Neutrophil (primary cell): ENCODE measurements around the gene ZNF470.

ENCODE experiments used
- H3K27ac ChIP-seq: fragments of 200-600 bp; sonication (generic); 2 replicates; pipeline ENCODE4 v1.5.1; 2016; ENCODE audit warnings: mild to moderate bottlenecking, moderate library complexity
- H3K27me3 ChIP-seq: fragments of 200-600 bp; sonication (generic); 2 replicates; pipeline ENCODE4 v1.6.0; 2016; ENCODE audit warnings: mild to moderate bottlenecking
- H3K36me3 ChIP-seq: fragments of 200-600 bp; sonication (generic); 2 replicates; pipeline ENCODE4 v1.5.1; 2017
- H3K4me1 ChIP-seq, 2 experiments: fragments of 200-600 bp in 1 of 2; sonication (generic) in 1 of 2; 1 replicate in 1 of 2; 2 replicates in 1 of 2; pipeline versions ENCODE4 v1.5.1 to v1.6.1; 2013 to 2016; ENCODE audit warnings: low read depth in 1 of 2, low read length in 1 of 2, mild to moderate bottlenecking in 1 of 2, moderate library complexity in 1 of 2; ENCODE audit not compliant: control insufficient read depth in 1 of 2, insufficient read depth in 1 of 2
- H3K4me3 ChIP-seq, 2 experiments: fragments of 200-600 bp in 1 of 2; sonication (generic) in 1 of 2; 1 replicate in 1 of 2; 2 replicates in 1 of 2; pipeline ENCODE4 v1.5.1; 2013 to 2016; ENCODE audit warnings: low read depth in 1 of 2, low read length in 1 of 2, mild to moderate bottlenecking in 1 of 2, moderate library complexity in 1 of 2
- H3K9me3 ChIP-seq: fragments of 200-600 bp; sonication (generic); 2 replicates; pipeline ENCODE4 v1.5.1; 2016
- TF ChIP-seq, protein P1 (sequence below): fragments of 200-600 bp; sonication (generic); IDR thresholded peaks from 2 replicates; pipeline ENCODE4 v1.5.1; 2016; ENCODE audit warnings: antibody characterized with exemption

Gene ZNF470

DNA sequence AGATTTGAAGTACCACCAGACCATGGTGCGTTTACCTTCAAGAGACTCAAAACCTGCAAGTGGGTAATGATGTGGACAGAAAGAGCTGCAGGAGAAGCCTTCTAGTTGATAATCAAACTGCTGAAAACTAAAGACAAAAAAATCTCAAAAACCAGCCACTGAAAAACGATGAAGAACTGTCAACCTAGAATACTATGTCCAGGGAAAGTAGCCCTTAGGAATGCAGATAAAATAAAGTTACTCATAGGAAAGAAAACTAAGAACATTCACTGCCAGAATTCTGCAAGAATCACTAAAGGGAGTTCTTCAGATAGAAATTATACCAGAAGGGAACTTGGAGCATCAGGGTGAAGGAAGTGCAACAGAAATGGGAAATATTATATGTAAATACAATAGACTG is 5.3 kb downstream of the ZNF470 start:
- TF ChIP-seq, protein P1, sequence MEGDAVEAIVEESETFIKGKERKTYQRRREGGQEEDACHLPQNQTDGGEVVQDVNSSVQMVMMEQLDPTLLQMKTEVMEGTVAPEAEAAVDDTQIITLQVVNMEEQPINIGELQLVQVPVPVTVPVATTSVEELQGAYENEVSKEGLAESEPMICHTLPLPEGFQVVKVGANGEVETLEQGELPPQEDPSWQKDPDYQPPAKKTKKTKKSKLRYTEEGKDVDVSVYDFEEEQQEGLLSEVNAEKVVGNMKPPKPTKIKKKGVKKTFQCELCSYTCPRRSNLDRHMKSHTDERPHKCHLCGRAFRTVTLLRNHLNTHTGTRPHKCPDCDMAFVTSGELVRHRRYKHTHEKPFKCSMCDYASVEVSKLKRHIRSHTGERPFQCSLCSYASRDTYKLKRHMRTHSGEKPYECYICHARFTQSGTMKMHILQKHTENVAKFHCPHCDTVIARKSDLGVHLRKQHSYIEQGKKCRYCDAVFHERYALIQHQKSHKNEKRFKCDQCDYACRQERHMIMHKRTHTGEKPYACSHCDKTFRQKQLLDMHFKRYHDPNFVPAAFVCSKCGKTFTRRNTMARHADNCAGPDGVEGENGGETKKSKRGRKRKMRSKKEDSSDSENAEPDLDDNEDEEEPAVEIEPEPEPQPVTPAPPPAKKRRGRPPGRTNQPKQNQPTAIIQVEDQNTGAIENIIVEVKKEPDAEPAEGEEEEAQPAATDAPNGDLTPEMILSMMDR = no peak
- peaks cover 5 to 6% of the 10 kb centered on the region in 2 experiments for H3K4me1 ChIP-seq
- H3K36me3 ChIP-seq = no peaks in the 10 kb centered on the region
- H3K4me3 ChIP-seq = no peak overlapping the region
- peaks cover 45% of the 10 kb centered on the region for H3K9me3 ChIP-seq
- no peak overlapping the region for H3K27ac ChIP-seq
- no peaks in the 10 kb centered on the region for H3K27me3 ChIP-seq

DNA sequence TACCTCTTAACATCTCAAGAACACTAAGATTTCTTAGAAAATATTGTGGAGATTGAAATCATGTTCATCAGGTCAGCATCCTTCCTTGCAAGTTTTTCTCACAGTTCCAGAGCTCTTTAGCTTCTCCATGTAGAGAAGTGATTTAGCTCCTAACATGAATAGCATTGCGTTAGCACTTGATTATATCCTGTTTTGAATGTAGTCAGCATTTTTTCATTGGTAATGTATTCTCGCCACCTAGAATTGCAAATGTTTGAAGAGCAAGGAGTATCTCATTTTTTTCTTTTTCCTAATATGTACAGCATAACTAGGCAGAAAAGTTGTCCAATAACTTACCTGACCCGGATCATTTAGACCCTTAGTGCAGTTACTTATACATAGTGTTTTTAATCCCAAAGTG is 6.6 kb downstream of the ZNF470 start:
- Histone ChIP-seq H3K9me3 (peaks cover 58% of the 10 kb centered on the region), H3K36me3 (no peaks in the 10 kb centered on the region)

DNA sequence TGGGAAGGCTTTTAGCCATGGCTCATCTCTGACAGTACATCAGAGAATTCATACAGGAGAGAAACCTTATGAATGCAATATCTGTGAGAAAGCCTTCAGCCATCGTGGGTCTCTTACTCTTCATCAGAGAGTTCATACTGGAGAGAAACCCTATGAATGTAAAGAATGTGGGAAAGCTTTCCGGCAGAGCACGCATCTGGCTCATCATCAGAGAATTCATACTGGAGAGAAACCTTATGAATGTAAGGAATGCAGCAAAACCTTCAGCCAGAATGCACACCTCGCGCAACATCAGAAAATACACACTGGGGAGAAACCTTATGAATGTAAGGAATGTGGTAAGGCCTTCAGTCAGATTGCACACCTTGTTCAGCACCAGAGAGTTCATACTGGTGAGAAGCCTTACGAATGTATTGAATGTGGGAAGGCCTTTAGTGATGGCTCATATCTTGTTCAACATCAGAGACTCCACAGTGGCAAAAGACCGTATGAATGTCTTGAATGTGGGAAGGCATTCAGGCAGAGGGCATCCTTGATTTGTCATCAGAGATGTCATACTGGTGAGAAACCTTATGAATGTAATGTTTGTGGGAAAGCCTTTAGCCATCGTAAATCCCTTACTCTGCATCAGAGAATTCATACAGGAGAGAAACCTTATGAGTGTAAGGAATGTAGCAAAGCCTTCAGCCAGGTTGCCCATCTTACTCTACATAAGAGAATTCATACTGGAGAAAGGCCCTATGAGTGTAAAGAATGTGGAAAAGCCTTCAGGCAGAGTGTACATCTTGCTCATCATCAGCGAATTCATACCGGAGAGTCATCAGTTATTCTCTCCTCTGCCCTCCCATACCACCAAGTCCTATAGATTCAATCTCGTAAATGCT is 10.7 kb downstream of the ZNF470 start:
- Histone ChIP-seq H3K36me3 (no peaks in the 10 kb centered on the region), H3K4me1 (no peaks in the 10 kb centered on the region), H3K27me3 (no peaks in the 10 kb centered on the region), H3K9me3 (peaks cover 75% of the 10 kb centered on the region), H3K4me3 (no peak overlapping the region), H3K27ac (no peak overlapping the region)
- TF ChIP-seq, protein P1 = no peak

More for the DNA sequence above, 6.6 kb downstream of the ZNF470 start:
- no peak overlapping the region for H3K27ac ChIP-seq
- H3K4me1 ChIP-seq = no peaks in the 10 kb centered on the region
- H3K4me3 ChIP-seq = no peak overlapping the region
- H3K27me3 ChIP-seq = no peaks in the 10 kb centered on the region
- TF ChIP-seq, protein P1 = no peak

DNA sequence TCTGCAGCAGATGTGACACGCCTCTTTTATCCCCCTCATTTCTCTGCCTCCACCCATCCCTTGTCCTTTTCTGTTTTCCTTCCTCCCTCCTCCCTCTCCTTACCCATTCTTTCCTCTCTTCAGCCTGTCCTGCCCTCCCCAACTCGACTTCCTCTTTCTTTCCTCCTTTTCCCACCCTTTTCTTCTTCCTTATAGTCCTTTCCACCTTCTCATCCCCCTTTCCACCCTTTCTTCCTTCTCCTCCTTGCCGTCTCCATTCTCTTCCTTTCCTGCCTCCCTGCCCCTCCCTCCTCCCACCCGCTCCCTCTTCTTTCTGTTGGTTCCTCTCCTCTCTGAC is 27.1 kb downstream of the ZNF470 start:
- Histone ChIP-seq H3K9me3 (no peaks in the 10 kb centered on the region), H3K4me1 (peaks cover 13 to 14% of the 10 kb centered on the region in 2 experiments), H3K36me3 (no peaks in the 10 kb centered on the region), H3K27me3 (no peaks in the 10 kb centered on the region), H3K27ac (no peak overlapping the region), H3K4me3 (peak overlapping the region; percentile 69 to 74)
- TF ChIP-seq, protein P1 = no peak

DNA sequence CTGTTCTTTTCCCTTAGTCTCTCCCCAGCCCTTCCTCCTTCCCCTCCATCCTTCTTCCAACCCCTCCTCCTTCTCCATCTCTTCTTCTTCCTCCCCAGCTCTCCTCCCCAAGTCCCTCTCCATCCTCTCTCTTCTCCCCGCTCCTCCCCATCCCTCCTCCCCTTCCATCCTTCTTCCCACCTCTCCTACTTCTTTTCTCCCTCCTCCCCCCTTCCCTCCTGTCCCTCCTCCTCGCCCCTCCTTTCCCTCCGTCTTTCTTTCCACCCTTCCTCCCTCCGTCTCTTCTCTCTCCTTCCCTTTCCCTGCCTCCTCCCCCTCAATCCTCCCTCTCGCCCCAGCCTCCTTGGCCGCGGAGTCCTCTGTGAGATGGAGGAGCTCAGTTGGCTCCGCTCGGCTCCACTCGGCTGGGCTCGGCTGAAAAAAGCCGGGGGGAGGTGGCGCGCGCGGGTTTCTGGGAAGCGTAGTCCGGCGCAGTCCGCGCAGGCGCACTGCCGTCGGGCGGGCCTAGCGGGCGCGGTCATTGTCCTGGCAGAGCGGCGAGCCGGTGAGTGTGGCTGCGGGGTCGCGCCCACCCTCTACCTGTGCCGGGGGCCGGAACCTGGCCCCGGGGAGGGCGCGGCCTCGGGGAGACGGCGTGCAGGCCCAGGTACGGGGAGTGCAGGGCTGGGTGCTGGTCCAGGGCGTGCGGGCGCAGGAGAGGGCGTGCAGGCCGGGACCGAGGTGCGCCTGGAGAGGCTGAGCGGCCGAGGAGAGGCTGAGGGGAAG is 27.7 kb downstream of the ZNF470 start, which contains the start of gene ZNF71:
TSS of gene ZNF71 (plus strand) at position 520 of the 765 bp plus-strand sequence. CDS start 6,257 bp downstream, outside the sequence.
- TF ChIP-seq, protein P1 = no peak
- H3K4me3 ChIP-seq = peak within 1 kb of the TSS; percentile 69 to 74
- peaks cover 13 to 14% of the 10 kb centered on the region in 2 experiments for H3K4me1 ChIP-seq
- H3K36me3 ChIP-seq = no peaks in the 10 kb centered on the region
- H3K9me3 ChIP-seq = no peaks in the 10 kb centered on the region
- H3K27me3 ChIP-seq = no peaks in the 10 kb centered on the region
- H3K27ac ChIP-seq = peak within 1 kb of the TSS; percentile 54
